NCI-H748 (cell line): ENCODE results near the gene U2SURP.
A peak's percentile ranks its signal among the peaks of the same experiment; 100 is the strongest.

ENCODE experiments used
- DNase-seq: peaks from one replicate; lab custom pipeline; 2025; ENCODE audit not compliant: unreplicated experiment; lab: John Stamatoyannopoulos, UW

U2SURP gene

GRCh38 chr3:143001369-143002082, at the start of gene U2SURP:
U2SURP (plus strand) TSS chr3:143001570; CDS start chr3:143001629, 59 bp downstream.
- DNase-seq = peak; percentile 96

- no peak for DNase-seq
Measured at GRCh38 chr3:142951794-142952193, 49.6 kb upstream of the U2SURP start.

- no peak for DNase-seq
Measured at GRCh38 chr3:142952272-142953193, 48.8 kb upstream of the U2SURP start.

GRCh38 chr3:142953443-142953842, 47.9 kb upstream of the U2SURP start:
- no peak for DNase-seq

- no peak for DNase-seq
Measured at GRCh38 chr3:142958707-142959106, 42.7 kb upstream of the U2SURP start.

GRCh38 chr3:142960322-142960850, 41.0 kb upstream of the U2SURP start:
- no peak for DNase-seq

GRCh38 chr3:142961539-142961938, 39.8 kb upstream of the U2SURP start:
- no peak for DNase-seq

- DNase-seq = no peak
Measured at GRCh38 chr3:142962175-142962519, 39.2 kb upstream of the U2SURP start.

- peak; percentile 34 for DNase-seq
Measured at GRCh38 chr3:142962520-142963233, 38.7 kb upstream of the U2SURP start.

GRCh38 chr3:142963234-142963515, 38.2 kb upstream of the U2SURP start:
- DNase-seq = peak; percentile 64

- DNase-seq = peak; percentile 64
Measured at GRCh38 chr3:142963516-142964448, 37.6 kb upstream of the U2SURP start, which contains the start of gene PAQR9. PAQR9 (minus strand) TSS chr3:142963674; CDS start chr3:142963336, 338 bp downstream.

GRCh38 chr3:142965581-142965980, 35.8 kb upstream of the U2SURP start:
- DNase-seq = no peak

GRCh38 chr3:142966808-142967207, 34.6 kb upstream of the U2SURP start:
- DNase-seq = no peak

GRCh38 chr3:142968319-142969025, 32.9 kb upstream of the U2SURP start:
- no peak for DNase-seq

- no peak for DNase-seq
Measured at GRCh38 chr3:142971431-142971830, 29.9 kb upstream of the U2SURP start.

- DNase-seq = no peak
Measured at GRCh38 chr3:142972092-142972753, 29.1 kb upstream of the U2SURP start.

GRCh38 chr3:142973217-142974009, 28.0 kb upstream of the U2SURP start:
- DNase-seq = no peak

- no peak for DNase-seq
Measured at GRCh38 chr3:142975316-142975995, 25.9 kb upstream of the U2SURP start.
